Caco-2 (cell line): ENCODE results near the gene SIL1. TPM values are rescaled to one million over a fixed set of nuclear protein-coding genes. Genes with fewer than 3 reads are reported as not detected.

ENCODE experiments used
- BruUV-seq: library from RNA; stranded (reverse); fragments of 400-500 nt; replicated peaks from 2 replicates; lab custom pipeline; 2021; lab: Mats Ljungman, UMichigan
- CTCF ChIA-PET: fragments of 300-600 bp; sonication (Branson Sonifier 250); formaldehyde crosslinking; loops from one replicate; lab custom pipeline; 2022; ENCODE audit warnings: antibody characterized with exemption; lab: Charles Lee
- POLR2A ChIA-PET: fragments of 300-600 bp; sonication (Branson Sonifier 250); formaldehyde crosslinking; loops from one replicate; lab custom pipeline; 2022; ENCODE audit warnings: antibody characterized with exemption; lab: Charles Lee
- DNase-seq, 2 experiments: peaks; one replicate each; pipeline versions ENCODE4 v3.0.0 to v3.0.0-alpha.2; 2020 to 2022
- H3K27me3 ChIP-seq: replicated peaks from 2 replicates; pipeline ENCODE4 v1.6.0; 2011; ENCODE audit warnings: low read length; ENCODE audit not compliant: control insufficient read depth, insufficient read depth
- H3K36me3 ChIP-seq: 2 replicates; pipeline ENCODE4 v1.5.1; 2011; ENCODE audit warnings: low read length; ENCODE audit not compliant: control insufficient read depth, insufficient read depth
- H3K4me1 ChIP-seq: fragments of 250-450 bp; sonication (Bioruptor Pico); 2 replicates; pipeline ENCODE4 v1.5.1; 2020; ENCODE audit warnings: mild to moderate bottlenecking
- H3K4me3 ChIP-seq: 2 replicates; pipeline ENCODE4 v1.5.1; 2011; ENCODE audit warnings: low read depth, mild to moderate bottlenecking, control low read depth, low read length
- H3K9me3 ChIP-seq: fragments of 250-450 bp; sonication (Bioruptor Pico); 2 replicates; pipeline ENCODE4 v1.5.1; 2020; ENCODE audit warnings: mild to moderate bottlenecking, moderate library complexity
- H3K27ac Mint-ChIP-seq: one replicate; pipeline ENCODE4 v1.8.0; 2022; ENCODE audit warnings: mixed read lengths; ENCODE audit not compliant: unreplicated experiment
- H3K27me3 Mint-ChIP-seq: one replicate; pipeline ENCODE4 v1.8.0; 2022; ENCODE audit warnings: mixed read lengths; ENCODE audit not compliant: insufficient read depth, unreplicated experiment
- H3K36me3 Mint-ChIP-seq: one replicate; pipeline ENCODE4 v1.8.0; 2022; ENCODE audit warnings: mild to moderate bottlenecking, mixed read lengths; ENCODE audit not compliant: insufficient read depth, unreplicated experiment
- H3K4me1 Mint-ChIP-seq: one replicate; pipeline ENCODE4 v1.8.0; 2022; ENCODE audit warnings: low read depth, mixed read lengths; ENCODE audit not compliant: unreplicated experiment
- H3K4me3 Mint-ChIP-seq: one replicate; pipeline ENCODE4 v1.8.0; 2022; ENCODE audit warnings: mild to moderate bottlenecking, moderate library complexity, mixed read lengths; ENCODE audit not compliant: unreplicated experiment
- H3K9me3 Mint-ChIP-seq: one replicate; pipeline ENCODE4 v1.8.0; 2022; ENCODE audit warnings: mixed read lengths; ENCODE audit not compliant: unreplicated experiment
- intact Hi-C: fragments of 100-400 bp; cut with micrococcal nuclease; formaldehyde crosslinking; loops from one replicate; pipeline ENCODE4 v1.10.0; 2022; ENCODE audit not compliant: unreplicated experiment
- total RNA-seq: library from RNA; stranded (reverse); gene quantifications from 2 replicates; pipeline ENCODE4 v1.2.3, GENCODE V29; 2022
- TF ChIP-seq, protein P1 (sequence below), 2 experiments: fragments of 200-600 bp in 1 of 2; IDR thresholded peaks; 1 replicate in 1 of 2; 2 replicates in 1 of 2; pipeline versions ENCODE4 v1.5.1 to v1.8.0; 2011 to 2022; ENCODE audit warnings: antibody characterized with exemption in 1 of 2, control low read depth in 1 of 2, inconsistent platforms in 1 of 2, low read depth in 1 of 2, low read length in 1 of 2, mild to moderate bottlenecking in 1 of 2, moderate library complexity in 1 of 2; ENCODE audit not compliant: insufficient read depth in 1 of 2, severe bottlenecking in 1 of 2, unreplicated experiment in 1 of 2

SIL1 gene
- total RNA-seq, 1 experiment from 2014 or later, result 29.7 TPM

DNA sequence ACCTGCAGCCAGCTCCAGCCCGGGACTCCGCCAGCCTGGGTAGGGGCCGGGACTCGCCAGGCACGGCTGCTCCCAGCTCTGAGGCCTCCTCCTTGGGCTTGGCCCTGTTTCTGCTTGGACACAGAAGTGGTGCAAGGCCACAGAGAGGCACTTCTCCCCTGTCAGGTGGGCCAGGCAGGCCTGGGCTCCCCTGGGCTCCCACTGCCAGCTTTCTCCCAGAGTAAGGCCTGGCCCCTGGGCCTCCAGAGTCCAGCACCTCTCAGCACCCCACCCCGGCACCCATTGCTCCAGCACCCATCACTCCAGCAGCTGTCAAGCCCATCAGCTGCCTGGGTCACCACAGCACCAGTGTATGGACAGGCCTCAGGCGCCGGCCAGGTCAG is 251.9 kb downstream of the SIL1 start:
- CTCF ChIA-PET, result no interaction called here
- no TSS peak for BruUV-seq
- POLR2A ChIA-PET, result no interaction called here

DNA sequence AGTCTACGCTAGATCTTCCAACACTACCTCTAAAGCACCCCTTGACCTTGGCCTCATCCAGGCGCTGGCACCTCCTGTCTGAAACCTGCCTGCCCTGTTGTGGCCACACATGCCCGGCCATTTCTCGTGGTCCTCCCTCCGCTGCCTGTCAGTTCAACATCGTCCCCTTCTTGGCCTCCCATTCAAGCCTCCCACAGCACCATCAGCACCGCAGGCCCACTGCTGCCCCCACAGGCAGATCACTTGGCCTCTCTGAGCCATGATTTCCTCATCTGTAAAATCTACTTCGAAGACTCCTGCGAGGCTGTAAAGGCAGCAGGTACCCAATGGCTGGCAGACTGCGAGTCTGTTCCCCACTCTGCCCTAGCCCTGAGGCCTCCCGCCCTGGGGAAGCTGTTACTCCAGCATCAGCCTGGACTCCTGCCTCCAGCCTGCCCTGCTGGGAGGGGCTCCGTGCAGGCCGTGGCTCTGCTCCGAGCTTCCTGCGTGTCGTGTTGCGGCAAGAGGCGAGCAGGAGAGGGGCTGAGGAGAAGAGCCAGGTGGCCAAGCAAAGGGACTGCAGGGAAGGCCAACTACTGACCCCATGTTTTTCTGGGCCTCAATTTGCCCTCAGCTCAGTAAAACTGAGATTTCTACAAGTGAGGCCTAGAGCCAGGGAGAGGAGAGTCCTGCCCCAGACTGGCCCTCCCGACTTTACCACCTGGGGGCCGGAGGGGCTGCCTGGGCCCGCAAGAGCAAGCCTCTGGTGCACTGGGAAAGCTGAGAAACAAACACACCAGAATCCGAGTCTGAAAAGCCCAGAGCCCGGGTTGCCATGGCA is 252.5 kb downstream of the SIL1 start:
- H3K9me3 ChIP-seq, result no peaks in the 10 kb centered on the region
- H3K9me3 Mint-ChIP-seq, result no peaks in the 10 kb centered on the region
- H3K36me3 ChIP-seq, result no peaks in the 10 kb centered on the region
- no peaks in the 10 kb centered on the region for H3K4me1 ChIP-seq
- intact Hi-C loops, result no loop called here
- no peaks in the 10 kb centered on the region for H3K27me3 Mint-ChIP-seq
- no peak overlapping the region for H3K4me3 Mint-ChIP-seq
- TF ChIP-seq, protein P1, sequence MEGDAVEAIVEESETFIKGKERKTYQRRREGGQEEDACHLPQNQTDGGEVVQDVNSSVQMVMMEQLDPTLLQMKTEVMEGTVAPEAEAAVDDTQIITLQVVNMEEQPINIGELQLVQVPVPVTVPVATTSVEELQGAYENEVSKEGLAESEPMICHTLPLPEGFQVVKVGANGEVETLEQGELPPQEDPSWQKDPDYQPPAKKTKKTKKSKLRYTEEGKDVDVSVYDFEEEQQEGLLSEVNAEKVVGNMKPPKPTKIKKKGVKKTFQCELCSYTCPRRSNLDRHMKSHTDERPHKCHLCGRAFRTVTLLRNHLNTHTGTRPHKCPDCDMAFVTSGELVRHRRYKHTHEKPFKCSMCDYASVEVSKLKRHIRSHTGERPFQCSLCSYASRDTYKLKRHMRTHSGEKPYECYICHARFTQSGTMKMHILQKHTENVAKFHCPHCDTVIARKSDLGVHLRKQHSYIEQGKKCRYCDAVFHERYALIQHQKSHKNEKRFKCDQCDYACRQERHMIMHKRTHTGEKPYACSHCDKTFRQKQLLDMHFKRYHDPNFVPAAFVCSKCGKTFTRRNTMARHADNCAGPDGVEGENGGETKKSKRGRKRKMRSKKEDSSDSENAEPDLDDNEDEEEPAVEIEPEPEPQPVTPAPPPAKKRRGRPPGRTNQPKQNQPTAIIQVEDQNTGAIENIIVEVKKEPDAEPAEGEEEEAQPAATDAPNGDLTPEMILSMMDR (IDR thresholded peaks at IDR 0.05; ENCODE audit: insufficient read depth in 1 of 2, low read depth in 1 of 2, low read length in 1 of 2, severe bottlenecking in 1 of 2, unreplicated experiment in 1 of 2), result no peak
- BruUV-seq, result no TSS peak
- H3K4me3 ChIP-seq, result no peak overlapping the region
- POLR2A ChIA-PET, result no interaction called here
- H3K36me3 Mint-ChIP-seq, result peaks cover 52% of the 10 kb centered on the region
- H3K4me1 Mint-ChIP-seq, result no peaks in the 10 kb centered on the region
- CTCF ChIA-PET, result no interaction called here
- DNase-seq, result no peak
- no peaks in the 10 kb centered on the region for H3K27me3 ChIP-seq
- peak overlapping the region; percentile 56 for H3K27ac Mint-ChIP-seq

More for the DNA sequence above, 251.9 kb downstream of the SIL1 start:
- no peaks in the 10 kb centered on the region for H3K9me3 ChIP-seq
- no peak overlapping the region for H3K27ac Mint-ChIP-seq
- no peaks in the 10 kb centered on the region for H3K4me1 ChIP-seq
- peaks cover 46% of the 10 kb centered on the region for H3K36me3 Mint-ChIP-seq
- TF ChIP-seq, protein P1 (IDR thresholded peaks at IDR 0.05; ENCODE audit: insufficient read depth in 1 of 2, low read depth in 1 of 2, low read length in 1 of 2, severe bottlenecking in 1 of 2, unreplicated experiment in 1 of 2), result no peak
- DNase-seq, result no peak
- H3K4me3 Mint-ChIP-seq, result no peak overlapping the region
- H3K27me3 Mint-ChIP-seq, result no peaks in the 10 kb centered on the region
- no peaks in the 10 kb centered on the region for H3K27me3 ChIP-seq
- no peak overlapping the region for H3K4me3 ChIP-seq
- no peaks in the 10 kb centered on the region for H3K4me1 Mint-ChIP-seq
- H3K36me3 ChIP-seq, result no peaks in the 10 kb centered on the region
- intact Hi-C loops, result no loop called here
- H3K9me3 Mint-ChIP-seq, result no peaks in the 10 kb centered on the region

DNA sequence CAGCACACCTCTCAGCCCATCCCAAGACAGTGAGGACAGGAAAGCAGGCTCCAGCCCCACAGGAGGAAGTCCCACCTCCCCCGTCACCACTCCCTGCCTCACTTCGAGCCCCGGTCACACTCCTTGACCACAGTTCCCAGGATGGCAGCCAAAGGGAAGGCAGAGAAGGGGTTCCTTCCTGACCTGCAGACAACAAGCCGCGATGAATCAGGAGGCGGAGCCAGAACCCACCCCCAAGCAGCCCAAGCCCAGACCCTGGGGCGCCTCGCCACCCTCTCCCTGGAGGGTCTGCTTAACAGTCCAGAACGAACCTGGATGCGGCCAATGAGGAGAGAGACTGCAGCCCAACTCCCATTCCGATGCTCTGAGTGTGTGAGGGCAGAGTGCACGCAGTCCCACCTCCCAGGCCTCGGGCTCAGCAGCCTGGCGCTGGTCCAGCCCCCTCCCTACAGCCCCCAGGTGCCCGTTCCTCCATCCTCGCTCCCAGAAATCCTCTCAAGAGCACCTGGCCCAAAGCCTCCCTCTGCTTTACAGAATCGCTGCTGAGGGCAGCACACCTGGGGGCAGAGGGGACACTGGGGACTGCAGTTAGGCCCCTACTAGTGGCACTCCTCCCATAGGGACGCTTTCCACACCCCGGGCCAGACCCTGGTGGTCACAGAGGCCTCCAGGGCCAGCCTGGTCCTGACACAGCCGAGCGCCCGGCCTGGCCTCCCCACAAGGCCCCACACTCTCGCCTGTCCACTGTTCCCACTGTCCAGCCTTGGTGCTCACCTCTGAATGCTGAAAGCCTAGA is 253.4 kb downstream of the SIL1 start:
- TF ChIP-seq, protein P1 (IDR thresholded peaks at IDR 0.05; ENCODE audit: insufficient read depth in 1 of 2, low read depth in 1 of 2, low read length in 1 of 2, severe bottlenecking in 1 of 2, unreplicated experiment in 1 of 2), result no peak
- peaks cover 55% of the 10 kb centered on the region for H3K36me3 Mint-ChIP-seq
- ChIA-PET POLR2A (no interaction called here), CTCF (no interaction called here)
- H3K9me3 ChIP-seq, result no peaks in the 10 kb centered on the region
- no peaks in the 10 kb centered on the region for H3K27me3 Mint-ChIP-seq
- no peaks in the 10 kb centered on the region for H3K27me3 ChIP-seq
- no peak overlapping the region for H3K4me3 Mint-ChIP-seq
- no peaks in the 10 kb centered on the region for H3K4me1 ChIP-seq
- no peak overlapping the region for H3K4me3 ChIP-seq
- no TSS peak for BruUV-seq
- H3K9me3 Mint-ChIP-seq, result no peaks in the 10 kb centered on the region
- no peak for DNase-seq
- no peaks in the 10 kb centered on the region for H3K36me3 ChIP-seq
- intact Hi-C loops, result loop anchor here (5.0 kb wide), 1 partner anchor 302 kb away; no protein-coding TSS in a partner anchor
- no peaks in the 10 kb centered on the region for H3K4me1 Mint-ChIP-seq
- peak overlapping the region; percentile 56 for H3K27ac Mint-ChIP-seq
